ENCODE results near the gene ARHGEF12.

ARHGEF12 gene

GRCh38 chr11:120303004-120303637, 33.1 kb upstream of the ARHGEF12 start:
- TF ChIP-seq RAD21 (IDR thresholded peaks at IDR 0.05; ENCODE audit: low read depth) (peak; percentile 81), ZBTB7A (IDR thresholded peaks at IDR 0.05; ENCODE audit: low read depth) (no peak)

- TF ChIP-seq REST (IDR thresholded peaks at IDR 0.05; ENCODE audit: low read depth) (no peak), CREB1 (IDR thresholded peaks at IDR 0.05; ENCODE audit: low read depth) (no peak), CEBPB (IDR thresholded peaks at IDR 0.05) (no peak), YY1 (IDR thresholded peaks at IDR 0.05; ENCODE audit: low read depth) (no peak), NFIC (IDR thresholded peaks at IDR 0.05) (no peak), ZBTB7A (IDR thresholded peaks at IDR 0.05; ENCODE audit: low read depth) (no peak), TAF1 (IDR thresholded peaks at IDR 0.05; ENCODE audit: low read depth) (no peak), TEAD4 (IDR thresholded peaks at IDR 0.05) (no peak), TCF12 (IDR thresholded peaks at IDR 0.05; ENCODE audit: low read depth) (no peak), FOXM1 (IDR thresholded peaks at IDR 0.05; ENCODE audit: borderline replicate concordance, low read depth) (no peak), EP300 (IDR thresholded peaks at IDR 0.05; ENCODE audit: borderline replicate concordance) (no peak), USF1 (IDR thresholded peaks at IDR 0.05) (no peak), MAX (IDR thresholded peaks at IDR 0.05) (no peak), RAD21 (IDR thresholded peaks at IDR 0.05; ENCODE audit: low read depth) (no peak)
Observed at GRCh38 chr11:120304526-120304925, 31.7 kb upstream of the ARHGEF12 start.

DNA sequence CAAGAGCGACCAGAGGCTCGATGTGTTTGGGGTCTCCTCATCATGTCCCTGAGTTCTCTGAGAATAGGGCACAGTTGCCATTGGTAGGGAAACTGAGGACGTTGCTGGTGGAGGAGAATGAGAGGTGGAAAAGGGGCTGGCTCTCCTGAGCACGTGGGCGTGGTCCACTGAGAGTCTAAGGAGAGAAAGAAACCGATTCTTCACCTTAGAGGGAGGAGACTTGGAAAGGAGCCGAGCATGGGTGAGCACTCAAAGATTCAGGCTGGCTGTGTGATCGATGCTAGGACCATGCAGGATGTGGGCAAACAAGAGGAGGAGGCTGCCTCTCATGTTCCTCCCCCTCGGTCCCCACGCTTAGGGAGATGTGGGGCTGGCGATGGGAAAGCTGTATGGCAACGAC, 30.9 kb upstream of the ARHGEF12 start:
- TF ChIP-seq USF1 (IDR thresholded peaks at IDR 0.05) (peak; percentile 19; the same call in 1 of the 2 replicates), EP300 (IDR thresholded peaks at IDR 0.05; ENCODE audit: borderline replicate concordance) (no peak)

DNA sequence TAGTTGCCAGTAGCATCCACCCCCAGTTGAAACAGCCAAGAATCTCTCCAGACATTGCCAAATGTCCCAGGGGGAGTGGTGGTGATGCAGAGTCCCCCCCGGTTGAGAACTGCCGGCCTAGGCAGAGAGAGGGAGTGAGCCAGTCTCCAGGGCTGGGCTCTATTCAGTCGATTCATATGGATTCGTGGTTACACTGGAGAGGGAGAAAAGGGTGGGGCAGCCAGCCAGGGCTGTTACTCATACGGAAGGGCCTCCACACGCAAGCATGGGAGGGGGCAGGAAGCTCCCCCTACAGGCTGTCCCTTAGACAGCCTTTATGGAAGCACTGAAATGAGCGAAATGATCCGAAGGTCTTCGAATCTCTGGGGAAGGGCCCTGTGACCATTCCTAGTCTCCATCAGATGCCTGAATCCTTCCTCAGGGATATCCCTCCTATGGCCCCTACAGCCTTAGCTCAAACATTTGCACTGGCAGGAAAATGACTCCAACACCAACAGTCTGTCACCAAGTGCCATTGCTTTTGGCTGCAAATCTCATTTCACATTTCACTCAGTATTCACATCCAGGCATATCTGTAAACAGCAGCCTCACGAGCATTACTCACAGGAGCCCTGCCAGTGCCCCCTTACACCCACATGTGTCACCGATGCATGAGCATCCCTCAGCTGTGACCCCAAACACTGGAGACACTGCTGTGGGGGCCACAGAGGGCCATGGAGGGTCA, 29.5 kb upstream of the ARHGEF12 start:
- no peak for TF ChIP-seq USF1 (IDR thresholded peaks at IDR 0.05)

- no peak for TF ChIP-seq REST (IDR thresholded peaks at IDR 0.05; ENCODE audit: low read depth)
- no peak for TF ChIP-seq TEAD4 (IDR thresholded peaks at IDR 0.05)
- no peak for TF ChIP-seq NFIC (IDR thresholded peaks at IDR 0.05)
- TF ChIP-seq ZBTB7A (IDR thresholded peaks at IDR 0.05; ENCODE audit: low read depth): no peak
- TF ChIP-seq TAF1 (IDR thresholded peaks at IDR 0.05; ENCODE audit: low read depth): no peak
- TF ChIP-seq EP300 (IDR thresholded peaks at IDR 0.05; ENCODE audit: borderline replicate concordance): no peak
- TF ChIP-seq TCF12 (IDR thresholded peaks at IDR 0.05; ENCODE audit: low read depth): no peak
- TF ChIP-seq USF1 (IDR thresholded peaks at IDR 0.05): no peak
- no peak for TF ChIP-seq FOXM1 (IDR thresholded peaks at IDR 0.05; ENCODE audit: borderline replicate concordance, low read depth)
- TF ChIP-seq CEBPB (IDR thresholded peaks at IDR 0.05): no peak
- TF ChIP-seq CREB1 (IDR thresholded peaks at IDR 0.05; ENCODE audit: low read depth): no peak
- no peak for TF ChIP-seq RAD21 (IDR thresholded peaks at IDR 0.05; ENCODE audit: low read depth)
- TF ChIP-seq YY1 (IDR thresholded peaks at IDR 0.05; ENCODE audit: low read depth): no peak
- no peak for TF ChIP-seq MAX (IDR thresholded peaks at IDR 0.05)
- TF ChIP-seq EGR1 (IDR thresholded peaks at IDR 0.05): no peak
Observed at GRCh38 chr11:120307476-120307875, 28.7 kb upstream of the ARHGEF12 start.

Measured in Ishikawa (cell line).